BLaER1 (cell line): ENCODE data around the gene P3H2.

Experiments used
- H3K27ac ChIP-seq: shearing (Covaris generic); formaldehyde crosslinking; 2 replicates; pipeline ENCODE4 v1.8.1; 2022
- H3K27me3 ChIP-seq: shearing (Covaris generic); formaldehyde crosslinking; 2 replicates; pipeline ENCODE4 v1.8.1; 2022
- H3K36me3 ChIP-seq: shearing (Covaris generic); formaldehyde crosslinking; 2 replicates; pipeline ENCODE4 v1.8.1; 2022
- H3K4me1 ChIP-seq: shearing (Covaris generic); formaldehyde crosslinking; 2 replicates; pipeline ENCODE4 v1.8.1; 2022
- H3K4me2 ChIP-seq: shearing (Covaris generic); formaldehyde crosslinking; 2 replicates; pipeline ENCODE4 v1.8.1; 2022
- H3K4me3 ChIP-seq: shearing (Covaris generic); formaldehyde crosslinking; 2 replicates; pipeline ENCODE4 v1.8.1; 2022
- H3K9ac ChIP-seq: shearing (Covaris generic); formaldehyde crosslinking; 2 replicates; pipeline ENCODE4 v1.8.1; 2022
- H3K9me3 ChIP-seq: shearing (Covaris generic); formaldehyde crosslinking; 2 replicates; pipeline ENCODE4 v1.8.1; 2022
- H4K20me1 ChIP-seq: shearing (Covaris generic); formaldehyde crosslinking; 2 replicates; pipeline ENCODE4 v1.8.1; 2022
- Cebpa-rat ChIP-seq: shearing (Covaris generic); IDR thresholded peaks from 2 replicates; pipeline ENCODE4 v1.8.1; 2022

The P3H2 gene

DNA sequence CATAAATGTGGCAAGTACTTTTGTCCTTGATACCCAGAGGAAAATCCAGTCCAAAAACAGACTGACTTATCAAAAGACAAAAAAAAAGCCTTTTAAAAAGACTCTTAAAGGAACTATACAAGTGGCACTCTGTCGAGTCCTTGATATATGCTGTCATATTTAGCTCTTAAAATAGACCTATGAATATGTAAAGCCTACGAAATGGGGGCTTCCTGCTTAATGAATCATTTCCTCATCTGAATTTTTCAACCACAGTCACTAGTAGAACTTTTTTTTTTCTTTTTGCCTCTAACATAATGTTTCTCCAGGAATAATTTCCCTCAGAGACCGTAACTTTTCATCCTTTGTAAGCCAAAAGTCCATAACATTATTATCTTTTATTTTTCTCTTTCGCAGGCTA lies 95.8 kb downstream of the P3H2 start:
- Histone ChIP-seq H4K20me1 (no peaks in the 10 kb centered on the region), H3K27ac (no peak overlapping the region), H3K4me2 (no peak overlapping the region), H3K9me3 (no peaks in the 10 kb centered on the region), H3K36me3 (no peaks in the 10 kb centered on the region), H3K4me1 (no peaks in the 10 kb centered on the region), H3K4me3 (no peak overlapping the region), H3K9ac (no peak overlapping the region), H3K27me3 (no peaks in the 10 kb centered on the region)
- no peak for TF ChIP-seq Cebpa-rat

DNA sequence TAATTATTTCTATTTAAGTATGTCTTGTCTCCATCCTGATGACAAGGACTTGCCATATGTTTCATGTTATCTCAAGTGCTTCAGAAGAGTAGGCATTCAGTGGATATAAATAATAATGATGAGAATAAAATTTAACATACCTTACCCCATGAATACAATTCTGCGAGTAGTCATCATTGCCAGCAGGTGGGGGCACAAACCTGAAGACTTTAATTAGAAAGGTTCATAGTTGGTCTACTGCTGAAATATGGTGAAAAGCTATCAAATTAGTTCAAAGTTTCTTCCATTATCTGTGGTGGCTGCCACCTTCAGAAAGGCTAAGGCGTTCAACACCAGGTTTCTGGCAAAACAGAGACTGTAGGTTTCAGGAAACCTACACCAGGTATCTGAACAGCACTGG lies 100.9 kb downstream of the P3H2 start:
- no peaks in the 10 kb centered on the region for H4K20me1 ChIP-seq
- no peaks in the 10 kb centered on the region for H3K36me3 ChIP-seq
- H3K4me1 ChIP-seq: no peaks in the 10 kb centered on the region
- no peaks in the 10 kb centered on the region for H3K9me3 ChIP-seq
- no peak overlapping the region for H3K9ac ChIP-seq
- no peak overlapping the region for H3K4me3 ChIP-seq
- TF ChIP-seq Cebpa-rat: no peak
- H3K27ac ChIP-seq: no peak overlapping the region
- H3K4me2 ChIP-seq: no peak overlapping the region
- H3K27me3 ChIP-seq: no peaks in the 10 kb centered on the region

DNA sequence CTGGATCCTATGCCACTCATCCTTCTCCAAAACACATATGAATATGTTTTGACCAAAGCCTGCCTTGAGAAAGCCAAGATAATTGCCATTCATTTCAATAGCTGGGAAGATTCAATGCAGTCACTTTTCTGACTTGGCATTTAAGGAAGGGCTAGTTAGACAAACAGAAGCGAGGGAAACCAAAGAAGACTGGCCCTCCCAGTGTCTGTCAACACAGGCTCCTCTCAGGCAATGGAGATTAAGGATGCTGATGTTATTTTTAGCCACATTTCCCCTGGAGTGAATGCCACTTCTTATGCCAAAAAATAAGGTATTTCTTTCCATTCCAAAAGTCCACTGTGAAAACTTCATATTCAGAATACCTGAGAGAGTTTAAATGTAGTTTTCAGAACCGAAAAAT lies 101.7 kb downstream of the P3H2 start:
- Histone ChIP-seq H3K27ac (no peak overlapping the region), H3K9ac (no peak overlapping the region), H3K9me3 (no peaks in the 10 kb centered on the region), H3K36me3 (no peaks in the 10 kb centered on the region), H3K4me2 (no peak overlapping the region), H3K4me1 (no peaks in the 10 kb centered on the region), H3K4me3 (no peak overlapping the region), H4K20me1 (no peaks in the 10 kb centered on the region), H3K27me3 (no peaks in the 10 kb centered on the region)
- TF ChIP-seq Cebpa-rat: no peak

DNA sequence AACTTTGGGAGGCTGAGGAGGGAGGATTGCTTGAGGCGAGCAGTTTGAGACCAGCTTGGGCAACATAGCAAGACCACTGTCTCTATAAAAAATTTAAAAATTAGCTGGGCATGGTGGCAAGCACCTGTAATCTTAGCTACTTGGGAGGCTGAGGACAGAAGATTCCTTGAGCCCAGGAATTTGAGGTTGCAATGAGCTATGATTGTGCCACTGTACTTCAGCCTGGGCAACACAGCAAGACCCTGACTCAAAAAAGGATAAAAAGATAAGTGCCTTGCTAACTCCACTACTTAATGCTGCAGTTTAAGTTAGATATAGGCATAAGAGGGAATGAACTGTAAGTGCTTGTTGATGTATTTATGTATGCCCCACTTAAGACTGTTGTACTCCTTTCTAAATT lies 102.2 kb downstream of the P3H2 start:
- no peak for TF ChIP-seq Cebpa-rat
- Histone ChIP-seq H3K36me3 (no peaks in the 10 kb centered on the region), H3K4me1 (no peaks in the 10 kb centered on the region), H3K4me2 (no peak overlapping the region), H3K4me3 (no peak overlapping the region), H3K27ac (no peak overlapping the region), H3K9ac (no peak overlapping the region), H4K20me1 (no peaks in the 10 kb centered on the region), H3K9me3 (no peaks in the 10 kb centered on the region), H3K27me3 (no peaks in the 10 kb centered on the region)

DNA sequence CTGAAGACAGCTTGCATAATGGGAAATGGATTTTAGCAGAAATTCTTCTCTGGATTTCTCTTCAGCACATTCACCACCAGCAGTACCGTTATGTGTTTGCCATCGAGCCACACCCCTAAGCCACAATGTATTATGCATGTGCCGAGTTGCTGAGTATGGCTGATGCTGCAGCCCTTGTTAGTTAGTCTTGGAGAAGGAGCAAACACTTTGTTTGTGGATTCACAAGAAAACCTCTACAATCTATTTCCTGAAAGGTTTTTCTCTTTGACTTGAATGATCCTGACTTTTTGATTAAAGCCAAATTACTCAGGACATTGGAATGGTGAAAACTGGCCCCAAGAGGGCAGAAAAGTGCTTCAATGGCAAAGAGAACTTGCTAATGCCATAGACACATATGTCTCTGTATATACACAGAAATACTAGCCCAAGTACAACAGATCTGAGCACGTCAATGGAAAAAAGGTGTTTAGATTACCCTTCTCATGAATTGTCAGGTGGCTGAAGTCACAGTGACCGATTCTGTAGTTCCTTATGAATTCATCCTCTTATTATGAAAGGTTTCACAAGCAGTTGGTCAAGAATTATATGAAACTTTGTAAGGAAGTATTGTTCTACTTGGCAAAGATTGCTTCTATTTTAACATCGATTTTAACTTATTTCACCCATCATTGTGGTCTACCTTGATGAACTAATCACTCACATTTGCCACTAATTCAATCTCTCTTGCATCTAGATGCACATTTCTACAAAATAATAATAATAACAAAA lies 103.0 kb downstream of the P3H2 start:
- Histone ChIP-seq H3K9ac (no peak overlapping the region), H3K27ac (no peak overlapping the region), H3K4me2 (no peak overlapping the region), H3K4me3 (no peak overlapping the region), H3K36me3 (no peaks in the 10 kb centered on the region), H3K9me3 (no peaks in the 10 kb centered on the region), H4K20me1 (no peaks in the 10 kb centered on the region), H3K27me3 (no peaks in the 10 kb centered on the region), H3K4me1 (no peaks in the 10 kb centered on the region)
- TF ChIP-seq Cebpa-rat: no peak

DNA sequence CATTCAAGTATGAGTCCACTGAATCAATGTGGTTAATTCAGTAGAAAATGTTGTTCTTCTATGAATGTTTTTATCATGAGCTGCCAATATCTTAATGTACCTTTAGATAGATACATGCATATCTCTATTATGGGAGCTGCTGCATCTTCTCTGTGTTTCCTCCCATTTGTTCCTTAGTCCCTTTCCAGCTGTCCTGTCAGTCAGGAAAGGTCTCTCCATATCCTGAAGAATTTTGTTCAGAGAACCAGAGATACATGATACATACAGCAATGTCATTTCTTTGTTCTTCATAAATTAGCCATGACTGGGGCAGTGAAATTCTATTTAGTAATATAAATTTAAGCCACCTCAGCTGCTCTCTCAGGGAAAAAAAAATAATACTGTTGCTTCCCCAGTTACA lies 103.7 kb downstream of the P3H2 start:
- TF ChIP-seq Cebpa-rat: no peak

DNA sequence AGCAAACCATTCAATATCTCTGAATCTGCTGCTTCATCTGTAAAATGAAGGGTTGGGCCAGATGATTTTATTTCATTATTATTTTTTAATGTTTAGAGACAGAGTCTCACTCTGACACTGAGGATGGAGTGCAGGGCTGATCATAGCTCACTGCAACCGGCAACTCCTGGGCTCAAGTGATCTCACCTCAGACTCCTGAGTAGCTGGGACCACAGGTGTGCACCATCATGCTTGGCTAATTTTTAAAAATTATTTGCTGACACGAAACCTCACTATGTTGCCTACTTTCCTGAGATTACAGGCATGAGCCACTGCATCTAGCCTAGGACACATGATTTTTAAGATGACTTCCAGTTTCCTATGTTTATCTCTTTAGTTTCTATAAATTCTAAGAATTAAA lies 105.8 kb downstream of the P3H2 start:
- no peak for TF ChIP-seq Cebpa-rat
- no peak overlapping the region for H3K4me3 ChIP-seq
- H3K36me3 ChIP-seq: no peaks in the 10 kb centered on the region
- no peak overlapping the region for H3K27ac ChIP-seq
- H3K9ac ChIP-seq: no peak overlapping the region
- peaks cover 3% of the 10 kb centered on the region for H3K4me1 ChIP-seq
- no peak overlapping the region for H3K4me2 ChIP-seq
- H3K9me3 ChIP-seq: no peaks in the 10 kb centered on the region
- no peaks in the 10 kb centered on the region for H4K20me1 ChIP-seq
- no peaks in the 10 kb centered on the region for H3K27me3 ChIP-seq

More for the DNA sequence above, 103.7 kb downstream of the P3H2 start:
- H4K20me1 ChIP-seq: no peaks in the 10 kb centered on the region
- H3K27ac ChIP-seq: no peak overlapping the region
- H3K9ac ChIP-seq: no peak overlapping the region
- no peaks in the 10 kb centered on the region for H3K36me3 ChIP-seq
- no peak overlapping the region for H3K4me2 ChIP-seq
- H3K4me3 ChIP-seq: no peak overlapping the region
- H3K9me3 ChIP-seq: no peaks in the 10 kb centered on the region
- H3K27me3 ChIP-seq: no peaks in the 10 kb centered on the region
- H3K4me1 ChIP-seq: no peaks in the 10 kb centered on the region

DNA sequence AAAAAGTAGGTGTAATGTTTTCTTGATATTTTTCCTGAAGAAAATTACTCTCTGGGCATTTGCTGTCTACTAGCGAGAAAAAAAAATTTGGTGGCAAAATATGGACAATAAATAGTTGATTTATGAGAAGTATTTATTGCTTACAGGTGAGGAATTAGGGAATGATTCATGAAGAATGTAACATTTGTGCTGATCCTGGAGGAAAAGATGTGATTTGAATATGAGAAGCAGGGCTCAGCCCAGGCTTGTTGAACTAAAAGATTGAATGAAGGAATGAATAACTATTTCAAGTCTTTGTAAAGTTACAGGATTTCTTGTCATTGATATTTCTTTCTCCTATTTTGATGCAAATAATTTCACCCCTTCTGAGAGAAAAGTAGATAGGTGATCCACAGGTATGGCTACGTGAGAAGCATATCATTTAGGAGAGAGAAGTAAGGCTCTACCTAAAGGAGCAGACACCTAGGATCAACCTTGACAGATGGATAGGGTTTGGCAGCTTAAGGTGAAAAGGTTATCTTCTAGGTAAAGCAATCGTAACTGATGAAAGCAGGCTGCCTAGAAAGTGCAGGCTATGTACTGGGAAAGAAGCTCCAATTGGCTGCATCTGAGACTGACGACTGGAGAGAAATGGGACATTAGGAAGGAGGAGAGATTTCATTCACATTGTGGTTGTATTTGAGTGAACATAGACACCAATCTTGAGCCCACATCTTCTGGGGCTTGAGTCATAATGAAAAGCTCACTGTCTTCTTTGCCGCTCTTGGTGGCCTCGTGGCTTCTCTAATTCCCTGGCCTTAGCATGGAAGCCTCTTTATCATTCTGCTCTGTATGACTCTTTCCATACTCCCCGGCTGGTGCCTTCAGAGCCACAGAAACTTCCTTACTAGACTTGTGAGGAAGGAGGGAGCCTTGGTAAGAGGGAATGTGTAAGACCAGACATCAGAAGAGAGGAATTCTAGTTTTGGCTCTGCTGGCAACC lies 106.5 kb downstream of the P3H2 start:
- Histone ChIP-seq H3K4me2 (no peak overlapping the region), H3K4me3 (no peak overlapping the region), H3K4me1 (peaks cover 10% of the 10 kb centered on the region), H3K36me3 (no peaks in the 10 kb centered on the region), H3K27me3 (no peaks in the 10 kb centered on the region), H3K9me3 (no peaks in the 10 kb centered on the region), H3K9ac (no peak overlapping the region), H4K20me1 (no peaks in the 10 kb centered on the region), H3K27ac (no peak overlapping the region)
- TF ChIP-seq Cebpa-rat: no peak

DNA sequence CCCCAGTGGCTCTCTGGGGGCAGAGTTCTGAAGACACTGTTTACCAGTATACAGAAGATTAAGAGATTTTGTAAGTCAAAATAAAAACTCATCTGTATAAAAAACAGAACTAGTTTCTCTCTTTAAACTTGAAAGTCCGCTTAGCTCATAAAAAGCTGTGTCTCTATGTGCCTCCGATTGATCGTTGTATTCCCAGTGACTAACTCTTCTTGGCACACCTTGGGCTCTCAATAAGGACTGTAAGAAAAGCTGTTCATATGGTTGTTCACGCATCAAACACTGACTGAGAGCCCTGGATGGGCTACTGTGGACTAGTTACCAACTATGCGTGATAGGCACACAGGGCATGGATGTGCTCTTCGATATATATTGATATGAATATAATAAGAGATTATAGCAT lies 107.9 kb downstream of the P3H2 start:
- H3K27me3 ChIP-seq: no peaks in the 10 kb centered on the region
- H3K4me1 ChIP-seq: peaks cover 18% of the 10 kb centered on the region
- H3K9ac ChIP-seq: no peak overlapping the region
- H3K9me3 ChIP-seq: no peaks in the 10 kb centered on the region
- no peaks in the 10 kb centered on the region for H4K20me1 ChIP-seq
- H3K4me2 ChIP-seq: no peak overlapping the region
- no peak overlapping the region for H3K27ac ChIP-seq
- no peak overlapping the region for H3K4me3 ChIP-seq
- H3K36me3 ChIP-seq: no peaks in the 10 kb centered on the region
- TF ChIP-seq Cebpa-rat: no peak

DNA sequence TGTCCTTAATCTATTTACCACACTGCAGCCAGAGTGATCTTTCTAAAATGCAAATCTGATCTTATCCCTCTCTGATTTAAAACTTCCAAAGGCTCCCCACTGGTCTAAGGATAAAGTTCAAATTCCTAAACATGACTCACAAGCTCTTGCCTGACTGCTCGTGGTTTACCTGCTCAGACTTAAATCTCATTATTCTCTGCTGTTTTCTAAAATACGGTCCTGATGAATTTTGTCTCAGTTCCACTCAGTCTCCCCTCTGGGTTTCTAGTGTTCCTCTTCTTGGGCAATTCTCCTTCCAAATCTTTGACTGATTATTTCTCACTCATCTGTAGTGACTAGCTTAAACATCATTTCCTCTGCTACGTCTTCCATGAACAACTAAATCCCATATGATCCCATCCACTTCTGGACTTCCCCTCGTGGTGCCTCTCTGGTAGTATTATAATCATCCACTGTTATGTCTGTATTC lies 108.3 kb downstream of the P3H2 start:
- Histone ChIP-seq H4K20me1 (no peaks in the 10 kb centered on the region), H3K27ac (no peak overlapping the region), H3K9ac (no peak overlapping the region), H3K9me3 (no peaks in the 10 kb centered on the region), H3K4me2 (no peak overlapping the region), H3K4me1 (peaks cover 18% of the 10 kb centered on the region), H3K27me3 (no peaks in the 10 kb centered on the region), H3K4me3 (no peak overlapping the region), H3K36me3 (no peaks in the 10 kb centered on the region)
- TF ChIP-seq Cebpa-rat: no peak
